HL-60 (cell line): Measurements from ENCODE around the gene PAX5.

ENCODE experiments used
- DNase-seq, 2 experiments: peaks; one replicate each; pipeline ENCODE4 v3.0.0-alpha.2; 2010 to 2020; ENCODE audit warnings: low read depth in 1 of 2, low spot score in 1 of 2
- H3K27ac ChIP-seq: fragments of 250-450 bp; sonication (Bioruptor Pico); replicated peaks from 2 replicates; pipeline ENCODE4 v1.5.1; 2020; ENCODE audit warnings: mild to moderate bottlenecking, moderate library complexity
- H3K27me3 ChIP-seq: fragments of 250-450 bp; sonication (Bioruptor Pico); 2 replicates; pipeline ENCODE4 v1.5.1; 2021; ENCODE audit warnings: mild to moderate bottlenecking, moderate library complexity; ENCODE audit not compliant: insufficient read depth, poor library complexity, severe bottlenecking
- H3K4me3 ChIP-seq: replicated peaks from 2 replicates; pipeline ENCODE4 v1.5.1; 2011; ENCODE audit warnings: mild to moderate bottlenecking, control low read depth, low read length; ENCODE audit not compliant: insufficient read depth
- GABPA ChIP-seq: IDR thresholded peaks from 2 replicates; pipeline ENCODE4 v1.6.1; 2012; ENCODE audit warnings: low read depth
- POLR2AphosphoS5 ChIP-seq: IDR thresholded peaks from 2 replicates; pipeline ENCODE4 v1.6.1; 2012; ENCODE audit warnings: low read depth
- SPI1 ChIP-seq: IDR thresholded peaks from 2 replicates; pipeline ENCODE4 v1.6.1; 2012; ENCODE audit warnings: low read depth, mild to moderate bottlenecking, borderline replicate concordance
- TF ChIP-seq, protein P1 (sequence below): IDR thresholded peaks from one replicate; pipeline ENCODE4 v1.5.1; 2011; ENCODE audit warnings: low read length, control low read depth, inconsistent platforms; ENCODE audit not compliant: insufficient read depth
- TF ChIP-seq, protein P2 (sequence below): IDR thresholded peaks from 2 replicates; pipeline ENCODE4 v1.6.1; 2012; ENCODE audit warnings: low read depth; ENCODE audit not compliant: insufficient replicate concordance

The PAX5 gene

DNA sequence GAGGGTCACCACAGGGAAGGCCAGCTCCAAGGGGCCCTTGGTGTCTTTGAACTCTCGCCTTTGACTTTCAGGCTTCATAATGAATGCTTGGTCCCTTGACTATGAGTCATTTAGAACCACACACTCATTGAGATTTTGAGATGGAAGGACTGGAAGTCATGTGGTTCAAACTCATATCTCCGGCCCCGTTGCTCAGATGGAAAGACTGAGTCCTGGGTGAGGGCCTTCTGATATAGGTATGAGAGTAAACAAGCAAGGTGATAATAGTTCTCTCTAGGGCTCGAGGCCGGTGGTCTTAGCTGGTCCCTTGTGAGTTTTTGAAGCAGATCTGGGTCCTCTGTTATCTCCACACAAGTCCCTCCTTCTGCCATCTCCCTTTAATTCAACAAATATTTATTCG is 210.6 kb downstream of the PAX5 start:
- H3K27me3 ChIP-seq: peaks cover 23% of the 10 kb centered on the region
- no peak overlapping the region for H3K4me3 ChIP-seq
- TF ChIP-seq POLR2AphosphoS5 (no peak), SPI1 (no peak), GABPA (no peak)
- TF ChIP-seq, protein P1, sequence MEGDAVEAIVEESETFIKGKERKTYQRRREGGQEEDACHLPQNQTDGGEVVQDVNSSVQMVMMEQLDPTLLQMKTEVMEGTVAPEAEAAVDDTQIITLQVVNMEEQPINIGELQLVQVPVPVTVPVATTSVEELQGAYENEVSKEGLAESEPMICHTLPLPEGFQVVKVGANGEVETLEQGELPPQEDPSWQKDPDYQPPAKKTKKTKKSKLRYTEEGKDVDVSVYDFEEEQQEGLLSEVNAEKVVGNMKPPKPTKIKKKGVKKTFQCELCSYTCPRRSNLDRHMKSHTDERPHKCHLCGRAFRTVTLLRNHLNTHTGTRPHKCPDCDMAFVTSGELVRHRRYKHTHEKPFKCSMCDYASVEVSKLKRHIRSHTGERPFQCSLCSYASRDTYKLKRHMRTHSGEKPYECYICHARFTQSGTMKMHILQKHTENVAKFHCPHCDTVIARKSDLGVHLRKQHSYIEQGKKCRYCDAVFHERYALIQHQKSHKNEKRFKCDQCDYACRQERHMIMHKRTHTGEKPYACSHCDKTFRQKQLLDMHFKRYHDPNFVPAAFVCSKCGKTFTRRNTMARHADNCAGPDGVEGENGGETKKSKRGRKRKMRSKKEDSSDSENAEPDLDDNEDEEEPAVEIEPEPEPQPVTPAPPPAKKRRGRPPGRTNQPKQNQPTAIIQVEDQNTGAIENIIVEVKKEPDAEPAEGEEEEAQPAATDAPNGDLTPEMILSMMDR: no peak
- TF ChIP-seq, protein P2, sequence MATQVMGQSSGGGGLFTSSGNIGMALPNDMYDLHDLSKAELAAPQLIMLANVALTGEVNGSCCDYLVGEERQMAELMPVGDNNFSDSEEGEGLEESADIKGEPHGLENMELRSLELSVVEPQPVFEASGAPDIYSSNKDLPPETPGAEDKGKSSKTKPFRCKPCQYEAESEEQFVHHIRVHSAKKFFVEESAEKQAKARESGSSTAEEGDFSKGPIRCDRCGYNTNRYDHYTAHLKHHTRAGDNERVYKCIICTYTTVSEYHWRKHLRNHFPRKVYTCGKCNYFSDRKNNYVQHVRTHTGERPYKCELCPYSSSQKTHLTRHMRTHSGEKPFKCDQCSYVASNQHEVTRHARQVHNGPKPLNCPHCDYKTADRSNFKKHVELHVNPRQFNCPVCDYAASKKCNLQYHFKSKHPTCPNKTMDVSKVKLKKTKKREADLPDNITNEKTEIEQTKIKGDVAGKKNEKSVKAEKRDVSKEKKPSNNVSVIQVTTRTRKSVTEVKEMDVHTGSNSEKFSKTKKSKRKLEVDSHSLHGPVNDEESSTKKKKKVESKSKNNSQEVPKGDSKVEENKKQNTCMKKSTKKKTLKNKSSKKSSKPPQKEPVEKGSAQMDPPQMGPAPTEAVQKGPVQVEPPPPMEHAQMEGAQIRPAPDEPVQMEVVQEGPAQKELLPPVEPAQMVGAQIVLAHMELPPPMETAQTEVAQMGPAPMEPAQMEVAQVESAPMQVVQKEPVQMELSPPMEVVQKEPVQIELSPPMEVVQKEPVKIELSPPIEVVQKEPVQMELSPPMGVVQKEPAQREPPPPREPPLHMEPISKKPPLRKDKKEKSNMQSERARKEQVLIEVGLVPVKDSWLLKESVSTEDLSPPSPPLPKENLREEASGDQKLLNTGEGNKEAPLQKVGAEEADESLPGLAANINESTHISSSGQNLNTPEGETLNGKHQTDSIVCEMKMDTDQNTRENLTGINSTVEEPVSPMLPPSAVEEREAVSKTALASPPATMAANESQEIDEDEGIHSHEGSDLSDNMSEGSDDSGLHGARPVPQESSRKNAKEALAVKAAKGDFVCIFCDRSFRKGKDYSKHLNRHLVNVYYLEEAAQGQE: no peak
- H3K27ac ChIP-seq: no peak overlapping the region
- DNase-seq: no peak

GRCh38 chr9:36822201-36822600 is 211.9 kb downstream of the PAX5 start:
- H3K4me3 ChIP-seq: no peak overlapping the region
- peaks cover 23% of the 10 kb centered on the region for H3K27me3 ChIP-seq
- TF ChIP-seq, protein P1: no peak
- TF ChIP-seq SPI1 (no peak), POLR2AphosphoS5 (no peak), GABPA (no peak)
- TF ChIP-seq, protein P2: no peak
- no peak overlapping the region for H3K27ac ChIP-seq
- no peak for DNase-seq

DNA sequence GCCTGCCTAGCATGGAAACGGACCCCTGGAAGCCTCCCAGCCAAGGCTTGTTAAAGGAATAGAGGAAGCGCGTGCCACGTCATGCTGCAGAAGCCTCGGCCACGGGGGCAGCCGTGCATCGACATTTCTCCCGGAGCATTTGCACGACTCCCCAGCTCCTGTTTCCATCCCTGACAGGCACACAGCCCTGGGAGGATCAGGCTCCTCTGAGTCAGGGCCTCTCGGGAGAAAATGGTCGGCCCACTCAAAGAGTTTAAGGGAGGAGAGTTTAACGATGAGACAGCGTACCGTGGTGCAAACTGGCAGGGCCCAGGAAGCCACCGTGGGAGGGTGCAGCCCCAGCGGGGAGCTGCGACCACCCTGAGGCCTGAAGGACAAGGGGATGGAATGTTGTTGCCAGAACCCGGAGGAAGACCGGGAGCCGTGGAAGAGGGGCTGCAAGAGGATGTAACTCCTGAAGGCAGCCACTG is 213.6 kb downstream of the PAX5 start:
- H3K4me3 ChIP-seq: no peak overlapping the region
- H3K27me3 ChIP-seq: peaks cover 23% of the 10 kb centered on the region
- no peak for DNase-seq
- H3K27ac ChIP-seq: no peak overlapping the region
- TF ChIP-seq SPI1 (no peak), GABPA (no peak), POLR2AphosphoS5 (no peak)
- TF ChIP-seq, protein P2: no peak
- TF ChIP-seq, protein P1: no peak
